ENCODE data around the gene METTL1. TPM values are rescaled to one million over a fixed set of nuclear protein-coding genes. Genes with fewer than 3 reads are reported as not detected.

METTL1 gene
- polyA plus RNA-seq, 1 donor: 24.4 TPM

GRCh38 chr12:57737467-57738460 lies 34.1 kb downstream of the METTL1 start:
- DNase-seq (ENCODE audit: low read depth): no peak

DNA sequence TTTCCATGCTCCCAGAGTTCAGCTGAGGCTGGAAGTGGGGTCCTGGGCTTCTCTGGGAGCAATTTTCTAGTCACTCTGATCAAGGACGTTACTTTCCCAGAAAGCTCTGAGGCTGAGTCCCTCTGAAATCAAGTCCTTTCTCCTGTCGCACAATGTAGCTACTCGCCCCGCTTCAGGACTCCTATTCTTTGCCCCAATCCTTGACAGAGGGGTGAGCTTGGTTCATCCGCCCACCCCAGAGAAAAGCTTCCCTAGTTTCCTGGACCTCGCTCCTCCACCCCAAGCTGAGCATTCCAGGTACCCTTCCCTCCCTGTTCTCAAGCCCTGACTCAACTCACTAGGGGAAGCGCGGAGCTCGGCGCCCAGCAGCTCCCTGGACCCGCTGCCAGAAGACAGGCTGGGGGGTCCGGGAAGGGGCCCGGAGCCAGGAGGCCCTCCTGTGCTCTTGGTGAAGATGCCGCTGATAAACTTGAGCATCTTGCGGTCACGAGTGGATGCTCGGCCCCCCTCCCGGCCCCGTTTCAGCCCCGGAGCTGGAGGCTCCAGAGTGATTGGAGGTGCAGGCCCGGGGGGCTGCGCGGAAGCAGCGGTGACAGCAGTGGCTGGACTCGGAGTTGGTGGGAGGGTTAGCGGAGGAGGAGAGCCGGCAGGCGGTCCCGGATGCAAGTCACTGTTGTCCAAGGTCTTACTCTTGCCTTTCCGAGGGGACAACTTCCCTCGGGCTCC lies 35.0 kb downstream of the METTL1 start:
- DNase-seq (ENCODE audit: low read depth): no peak

DNA sequence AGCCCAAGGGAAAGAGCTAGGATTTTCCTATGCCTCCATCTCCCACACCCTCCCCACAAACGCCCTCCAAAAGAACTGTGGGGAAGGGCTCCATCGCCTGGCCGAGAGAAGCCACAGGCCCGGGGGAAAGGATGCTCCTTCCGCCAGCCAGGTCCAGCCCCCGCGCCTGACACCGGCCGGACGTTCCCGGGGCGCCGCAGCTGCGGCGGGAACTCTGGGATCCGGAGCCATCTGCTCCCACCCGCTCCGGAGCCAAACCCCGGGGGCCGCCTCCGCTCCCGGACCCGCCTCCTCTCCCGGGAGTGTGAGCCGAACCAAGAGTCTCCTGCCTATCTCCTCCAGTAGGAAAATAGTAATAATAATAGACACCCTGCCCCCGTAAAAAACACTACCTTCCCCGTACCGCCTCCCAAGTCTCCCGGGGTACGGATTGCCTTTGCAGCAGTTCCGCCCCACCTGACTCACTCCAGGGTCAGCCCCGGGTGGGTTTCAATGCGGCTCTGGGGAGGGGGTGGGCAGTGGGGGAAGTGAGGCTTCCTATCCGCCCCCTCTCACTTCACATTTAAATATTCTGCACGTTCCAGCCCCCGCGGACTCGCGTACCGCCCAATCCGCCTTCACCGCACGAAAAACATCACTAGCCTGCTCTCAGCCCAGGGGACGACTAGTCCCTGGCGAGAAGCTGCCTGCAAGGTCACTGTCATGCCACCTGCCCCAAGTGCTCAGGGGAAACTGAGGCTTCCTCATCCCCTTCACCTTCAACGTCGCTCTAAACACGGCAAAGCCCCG lies 35.8 kb downstream of the METTL1 start:
- no peak for DNase-seq (ENCODE audit: low read depth)

DNA sequence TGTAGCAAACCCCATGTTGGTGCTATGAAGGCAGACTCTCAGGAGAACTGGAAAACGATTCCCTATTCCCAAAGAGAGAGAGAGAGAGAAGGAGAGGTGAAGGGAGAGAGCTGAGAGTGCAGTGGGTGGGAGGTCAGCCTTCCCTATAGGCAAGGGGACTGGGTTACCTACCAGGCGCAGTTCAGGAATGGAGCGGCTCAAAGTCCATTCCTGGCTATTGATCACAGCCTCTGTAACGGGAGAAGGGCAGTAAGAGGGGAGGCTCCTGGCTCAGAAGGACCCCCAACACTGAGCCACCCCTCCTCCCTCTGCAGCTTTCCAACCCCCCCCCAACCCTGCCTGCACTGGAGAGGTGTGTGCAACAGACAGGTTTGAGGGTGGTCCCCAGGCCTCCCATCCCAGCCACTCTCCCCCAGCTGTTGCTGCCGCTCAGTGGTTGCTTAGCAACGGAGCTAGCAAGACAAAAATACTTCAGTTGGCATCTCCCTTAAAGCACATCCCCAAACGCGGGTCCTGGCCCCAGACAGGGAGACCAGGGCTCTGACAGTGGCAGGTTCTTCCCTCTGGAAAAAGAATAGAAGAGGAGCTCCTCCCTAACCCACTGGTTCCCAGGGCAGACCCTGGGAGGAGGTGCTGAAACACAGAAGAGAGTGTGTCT lies 36.6 kb downstream of the METTL1 start:
- DNase-seq (ENCODE audit: low read depth): no peak

DNA sequence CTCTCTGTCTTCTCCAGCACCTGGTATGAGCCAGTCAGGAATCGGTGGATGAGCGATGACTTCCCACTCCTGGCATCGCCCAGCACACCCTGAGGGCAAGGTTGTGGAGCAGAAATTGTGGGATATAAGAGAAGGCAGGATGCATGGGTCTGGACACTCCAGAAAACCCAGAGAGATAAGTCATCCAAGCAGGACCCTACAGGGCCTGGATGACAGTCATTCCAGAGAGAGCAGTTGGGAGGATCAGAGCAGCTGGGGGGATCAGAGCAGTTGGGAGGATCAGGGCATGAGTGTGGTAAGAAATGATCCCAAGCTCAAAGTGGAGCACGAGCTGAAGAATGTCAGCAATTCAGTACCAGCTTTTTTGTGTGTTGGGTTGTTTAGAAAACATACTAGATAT lies 37.3 kb downstream of the METTL1 start:
- no peak for DNase-seq (ENCODE audit: low read depth)

DNA sequence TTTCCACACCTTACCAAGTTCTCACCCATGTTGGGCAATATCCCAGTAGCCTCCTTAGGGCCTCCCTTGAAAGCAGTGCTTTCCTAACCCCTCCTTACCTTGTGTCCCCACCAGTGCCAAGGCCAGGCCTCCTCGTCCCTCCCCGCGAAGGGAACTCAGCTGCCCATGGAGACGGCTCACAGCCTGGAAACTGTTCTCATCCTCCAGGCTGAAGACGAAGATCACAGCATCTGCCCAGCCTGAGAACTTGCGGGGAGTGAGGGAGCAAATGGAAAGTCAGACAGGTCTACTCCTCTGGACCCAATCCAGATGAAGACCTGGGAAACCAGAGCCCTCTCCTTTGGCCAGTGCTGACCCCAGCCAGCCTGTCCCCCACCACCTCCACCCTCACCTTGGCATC lies 38.0 kb downstream of the METTL1 start:
- no peak for DNase-seq (ENCODE audit: low read depth)

- no peak for DNase-seq (ENCODE audit: low read depth)
Measured at GRCh38 chr12:57732726-57733593, 38.9 kb downstream of the METTL1 start.

GRCh38 chr12:57732270-57732669 lies 39.6 kb downstream of the METTL1 start:
- DNase-seq (ENCODE audit: low read depth): no peak

GRCh38 chr12:57731411-57732080 lies 40.4 kb downstream of the METTL1 start:
- DNase-seq (ENCODE audit: low read depth): no peak

GRCh38 chr12:57730336-57731067 lies 41.4 kb downstream of the METTL1 start:
- DNase-seq (ENCODE audit: low read depth): no peak

DNA sequence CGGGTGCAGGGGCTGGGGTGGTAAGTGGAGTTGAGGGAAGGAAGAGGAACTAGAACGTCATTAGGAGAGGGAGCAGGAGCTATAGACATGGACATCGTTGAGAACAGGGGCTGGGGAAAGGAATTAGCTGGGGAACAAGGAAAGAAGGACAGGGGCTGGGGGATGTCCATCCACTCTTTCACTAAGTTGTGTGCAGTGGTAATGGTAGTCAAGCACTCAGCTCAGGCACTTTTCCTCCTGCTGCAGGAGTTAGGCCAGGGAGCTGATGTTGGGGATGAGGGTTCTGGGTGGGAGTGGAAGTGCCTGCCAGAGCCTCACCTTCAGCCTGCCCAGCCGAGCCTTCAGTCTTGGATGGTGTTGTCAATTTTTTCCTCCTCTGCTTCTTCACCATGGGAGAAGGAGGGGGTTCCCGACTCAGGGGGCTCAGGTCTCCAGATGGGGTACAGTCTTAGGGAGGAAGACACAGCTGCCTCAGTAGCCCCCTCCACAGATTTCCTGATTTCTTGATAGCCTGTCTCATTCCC lies 42.5 kb downstream of the METTL1 start:
- DNase-seq (ENCODE audit: low read depth): no peak

GRCh38 chr12:57727758-57728395 lies 44.0 kb downstream of the METTL1 start:
- no peak for DNase-seq (ENCODE audit: low read depth)

DNA sequence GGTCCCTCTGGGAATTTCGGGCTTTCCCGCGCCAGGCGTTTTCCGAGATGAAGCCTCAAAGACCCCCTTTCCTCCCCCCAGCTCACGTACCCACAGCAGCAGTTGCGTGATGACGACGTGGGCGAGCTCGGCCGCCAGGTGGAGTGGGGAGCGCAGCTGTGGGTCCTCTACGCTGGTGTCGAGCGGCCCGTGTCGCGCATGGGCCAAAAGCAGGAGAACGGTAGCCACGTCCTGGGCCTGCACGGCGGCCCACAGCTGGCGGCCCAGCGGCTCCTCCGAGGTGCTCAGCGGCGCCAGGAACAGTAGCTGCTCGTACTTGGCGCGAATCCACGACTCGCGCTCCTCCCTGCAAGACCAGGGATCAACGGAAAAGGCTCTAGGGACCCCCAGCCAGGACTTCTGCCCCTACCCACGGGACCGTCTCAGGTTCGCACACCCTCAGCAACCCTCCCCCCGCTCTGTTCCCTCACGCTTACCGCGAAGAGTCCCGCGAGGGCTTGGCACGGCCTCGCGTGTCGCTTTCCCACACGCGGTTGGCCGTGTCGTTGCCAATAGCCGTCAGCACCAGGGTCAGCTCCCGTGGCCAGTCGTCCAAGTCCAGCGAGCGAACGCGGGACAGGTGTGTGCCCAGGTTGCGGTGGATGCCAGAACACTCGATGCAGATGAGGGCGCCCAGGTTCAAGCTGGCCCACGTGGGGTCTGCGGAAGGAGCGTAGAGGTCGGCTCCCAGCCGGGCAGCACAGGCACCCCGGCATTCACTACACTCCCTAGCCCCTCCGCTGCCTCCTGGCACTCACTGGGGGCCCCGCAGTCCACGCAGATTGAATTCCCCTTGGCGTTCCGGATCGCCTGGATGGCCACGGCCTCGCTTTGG lies 44.8 kb downstream of the METTL1 start:
- no peak for DNase-seq (ENCODE audit: low read depth)

GRCh38 chr12:57726151-57726883 lies 45.6 kb downstream of the METTL1 start:
- no peak for DNase-seq (ENCODE audit: low read depth)

DNA sequence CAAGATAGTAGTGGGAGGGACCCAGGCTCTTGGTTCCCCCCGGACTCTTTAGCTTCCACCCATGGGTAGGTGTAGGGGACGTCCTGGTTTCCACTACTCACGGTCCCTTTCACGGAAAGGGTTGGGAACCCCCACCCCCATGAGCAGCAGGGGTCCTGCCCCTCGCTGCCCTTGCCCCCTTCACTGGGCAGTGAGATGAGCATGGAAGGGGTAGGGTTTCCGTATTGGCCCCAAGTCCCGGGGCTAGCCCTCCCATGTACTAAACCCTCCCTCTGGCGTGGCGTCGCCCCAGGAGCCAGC lies 46.1 kb downstream of the METTL1 start:
- no peak for DNase-seq (ENCODE audit: low read depth)

- DNase-seq (ENCODE audit: low read depth): no peak
Measured at GRCh38 chr12:57724936-57725740, 46.8 kb downstream of the METTL1 start.
